ENCODE data around the gene WDR82.

Gene WDR82

DNA sequence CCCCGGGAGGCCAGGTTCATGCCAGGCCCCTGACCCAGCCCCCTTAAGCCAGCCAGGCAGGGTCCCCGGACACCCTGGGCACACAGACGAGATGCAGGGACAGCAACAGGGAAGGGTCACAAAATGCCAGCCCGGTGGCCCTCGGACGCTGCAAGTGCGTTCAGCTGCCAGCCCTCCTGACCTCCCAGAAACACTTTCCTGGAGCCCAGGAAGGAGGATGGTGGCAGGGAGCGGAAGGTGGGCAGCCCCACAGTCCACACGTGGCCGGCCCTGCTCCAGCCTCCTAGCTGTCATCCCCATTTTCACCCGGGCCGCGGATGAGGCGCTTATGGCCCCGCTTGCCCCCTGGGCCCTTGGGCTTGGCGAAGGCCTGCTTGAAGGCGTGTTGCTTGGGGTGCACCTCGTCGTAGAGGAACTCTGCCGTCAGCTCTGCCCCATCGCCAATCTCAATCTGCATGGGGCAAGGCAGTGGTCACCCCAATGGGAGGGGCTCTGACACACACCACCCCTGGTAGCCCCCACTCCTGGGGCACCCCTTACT, 49.6 kb downstream of the WDR82 start:
- no peak for ATAC-seq
- TF ChIP-seq CSDC2 (CRISPR knock-in tag; IDR thresholded peaks at IDR 0.05) (no peak), GLIS3 (CRISPR knock-in tag; IDR thresholded peaks at IDR 0.05) (no peak), SNAI2 (CRISPR knock-in tag; IDR thresholded peaks at IDR 0.05) (no peak), ZC3H10 (CRISPR knock-in tag; IDR thresholded peaks at IDR 0.05) (no peak), RARB (CRISPR knock-in tag; IDR thresholded peaks at IDR 0.05) (no peak), ESRRG (CRISPR knock-in tag; IDR thresholded peaks at IDR 0.05) (no peak), ZNF8 (CRISPR knock-in tag; IDR thresholded peaks at IDR 0.05) (no peak), ZNF565 (CRISPR knock-in tag; conservative IDR thresholded peaks at IDR 0.05; ENCODE audit: low read depth) (no peak), BACH2 (CRISPR knock-in tag; IDR thresholded peaks at IDR 0.05; ENCODE audit: borderline replicate concordance) (no peak), ZFP30 (CRISPR knock-in tag; IDR thresholded peaks at IDR 0.05) (no peak), ISL1 (CRISPR knock-in tag; IDR thresholded peaks at IDR 0.05) (no peak), ARNTL (CRISPR knock-in tag; IDR thresholded peaks at IDR 0.05; ENCODE audit: borderline replicate concordance, low read depth) (no peak)
- TF ChIP-seq, protein P1, sequence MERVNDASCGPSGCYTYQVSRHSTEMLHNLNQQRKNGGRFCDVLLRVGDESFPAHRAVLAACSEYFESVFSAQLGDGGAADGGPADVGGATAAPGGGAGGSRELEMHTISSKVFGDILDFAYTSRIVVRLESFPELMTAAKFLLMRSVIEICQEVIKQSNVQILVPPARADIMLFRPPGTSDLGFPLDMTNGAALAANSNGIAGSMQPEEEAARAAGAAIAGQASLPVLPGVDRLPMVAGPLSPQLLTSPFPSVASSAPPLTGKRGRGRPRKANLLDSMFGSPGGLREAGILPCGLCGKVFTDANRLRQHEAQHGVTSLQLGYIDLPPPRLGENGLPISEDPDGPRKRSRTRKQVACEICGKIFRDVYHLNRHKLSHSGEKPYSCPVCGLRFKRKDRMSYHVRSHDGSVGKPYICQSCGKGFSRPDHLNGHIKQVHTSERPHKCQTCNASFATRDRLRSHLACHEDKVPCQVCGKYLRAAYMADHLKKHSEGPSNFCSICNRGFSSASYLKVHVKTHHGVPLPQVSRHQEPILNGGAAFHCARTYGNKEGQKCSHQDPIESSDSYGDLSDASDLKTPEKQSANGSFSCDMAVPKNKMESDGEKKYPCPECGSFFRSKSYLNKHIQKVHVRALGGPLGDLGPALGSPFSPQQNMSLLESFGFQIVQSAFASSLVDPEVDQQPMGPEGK (CRISPR knock-in tag; IDR thresholded peaks at IDR 0.05; ENCODE audit: borderline replicate concordance): no peak
- TF ChIP-seq, protein P2, sequence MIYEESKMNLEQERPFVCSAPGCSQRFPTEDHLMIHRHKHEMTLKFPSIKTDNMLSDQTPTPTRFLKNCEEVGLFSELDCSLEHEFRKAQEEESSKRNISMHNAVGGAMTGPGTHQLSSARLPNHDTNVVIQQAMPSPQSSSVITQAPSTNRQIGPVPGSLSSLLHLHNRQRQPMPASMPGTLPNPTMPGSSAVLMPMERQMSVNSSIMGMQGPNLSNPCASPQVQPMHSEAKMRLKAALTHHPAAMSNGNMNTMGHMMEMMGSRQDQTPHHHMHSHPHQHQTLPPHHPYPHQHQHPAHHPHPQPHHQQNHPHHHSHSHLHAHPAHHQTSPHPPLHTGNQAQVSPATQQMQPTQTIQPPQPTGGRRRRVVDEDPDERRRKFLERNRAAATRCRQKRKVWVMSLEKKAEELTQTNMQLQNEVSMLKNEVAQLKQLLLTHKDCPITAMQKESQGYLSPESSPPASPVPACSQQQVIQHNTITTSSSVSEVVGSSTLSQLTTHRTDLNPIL (CRISPR knock-in tag; IDR thresholded peaks at IDR 0.05; ENCODE audit: low read depth): no peak
- TF ChIP-seq, protein P3, sequence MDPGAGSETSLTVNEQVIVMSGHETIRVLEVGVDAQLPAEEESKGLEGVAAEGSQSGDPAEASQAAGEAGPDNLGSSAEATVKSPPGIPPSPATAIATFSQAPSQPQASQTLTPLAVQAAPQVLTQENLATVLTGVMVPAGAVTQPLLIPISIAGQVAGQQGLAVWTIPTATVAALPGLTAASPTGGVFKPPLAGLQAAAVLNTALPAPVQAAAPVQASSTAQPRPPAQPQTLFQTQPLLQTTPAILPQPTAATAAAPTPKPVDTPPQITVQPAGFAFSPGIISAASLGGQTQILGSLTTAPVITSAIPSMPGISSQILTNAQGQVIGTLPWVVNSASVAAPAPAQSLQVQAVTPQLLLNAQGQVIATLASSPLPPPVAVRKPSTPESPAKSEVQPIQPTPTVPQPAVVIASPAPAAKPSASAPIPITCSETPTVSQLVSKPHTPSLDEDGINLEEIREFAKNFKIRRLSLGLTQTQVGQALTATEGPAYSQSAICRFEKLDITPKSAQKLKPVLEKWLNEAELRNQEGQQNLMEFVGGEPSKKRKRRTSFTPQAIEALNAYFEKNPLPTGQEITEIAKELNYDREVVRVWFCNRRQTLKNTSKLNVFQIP (CRISPR knock-in tag; IDR thresholded peaks at IDR 0.05; ENCODE audit: borderline replicate concordance, low read depth): no peak

DNA sequence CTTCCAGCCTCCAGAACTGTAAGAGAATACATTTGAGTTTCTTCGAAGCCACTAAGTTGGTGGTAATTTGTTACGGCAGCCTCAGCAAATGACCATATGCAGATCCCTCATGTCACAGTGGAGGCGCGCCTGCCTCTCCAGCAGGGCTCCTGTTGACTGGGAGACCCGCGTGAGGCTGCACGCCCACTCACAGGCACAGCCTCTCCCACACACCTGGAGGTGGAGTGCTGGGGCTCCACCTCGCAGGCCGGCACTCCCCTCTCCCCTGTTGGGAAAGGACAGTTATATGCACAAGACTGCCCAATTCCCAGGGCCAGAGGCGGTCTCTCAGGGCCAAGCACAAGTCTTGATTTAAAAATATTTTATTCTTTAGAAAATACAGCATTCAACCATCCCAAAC, 50.2 kb downstream of the WDR82 start:
- no peak for ATAC-seq
- TF ChIP-seq ZFP30 (CRISPR knock-in tag; IDR thresholded peaks at IDR 0.05) (no peak), TCF4 (CRISPR knock-in tag; IDR thresholded peaks at IDR 0.05; ENCODE audit: borderline replicate concordance) (no peak), ZNF8 (CRISPR knock-in tag; IDR thresholded peaks at IDR 0.05) (no peak), PPARA (CRISPR knock-in tag; IDR thresholded peaks at IDR 0.05; ENCODE audit: borderline replicate concordance) (no peak), CSDC2 (CRISPR knock-in tag; IDR thresholded peaks at IDR 0.05) (no peak)
- TF ChIP-seq, protein P2 (CRISPR knock-in tag; IDR thresholded peaks at IDR 0.05; ENCODE audit: low read depth): no peak

DNA sequence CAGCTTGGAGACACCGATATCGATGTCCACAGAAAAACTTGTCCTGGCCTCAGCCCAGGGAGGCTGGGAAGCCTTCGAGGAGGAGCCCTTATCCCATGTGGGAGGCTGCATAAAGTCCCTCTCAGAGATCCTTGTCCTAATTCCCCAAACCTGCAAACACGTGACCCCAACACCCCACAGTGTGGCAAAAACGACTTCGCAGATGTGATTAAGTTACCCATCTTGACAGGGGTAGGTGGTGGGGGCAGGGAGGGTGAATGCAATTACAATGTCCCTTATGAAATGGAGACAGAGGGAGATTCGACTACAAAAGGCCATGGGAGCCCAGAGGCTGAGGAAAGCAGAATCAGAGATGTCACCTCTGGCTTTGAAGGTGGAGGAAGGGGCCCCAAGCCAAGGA, 50.7 kb downstream of the WDR82 start:
- ATAC-seq: no peak
- no peak for TF ChIP-seq ZFP3 (CRISPR knock-in tag; IDR thresholded peaks at IDR 0.05)
- no peak for TF ChIP-seq CSDC2 (CRISPR knock-in tag; IDR thresholded peaks at IDR 0.05)
- no peak for TF ChIP-seq ZNF70 (CRISPR knock-in tag; IDR thresholded peaks at IDR 0.05)
- TF ChIP-seq TCF4 (CRISPR knock-in tag; IDR thresholded peaks at IDR 0.05; ENCODE audit: borderline replicate concordance): no peak
- TF ChIP-seq, protein P2 (CRISPR knock-in tag; IDR thresholded peaks at IDR 0.05; ENCODE audit: low read depth): no peak
- TF ChIP-seq ZFP30 (CRISPR knock-in tag; IDR thresholded peaks at IDR 0.05): no peak
- TF ChIP-seq ARNTL (CRISPR knock-in tag; IDR thresholded peaks at IDR 0.05; ENCODE audit: borderline replicate concordance, low read depth): no peak
- no peak for TF ChIP-seq ZC3H10 (CRISPR knock-in tag; IDR thresholded peaks at IDR 0.05)
- no peak for TF ChIP-seq PPARA (CRISPR knock-in tag; IDR thresholded peaks at IDR 0.05; ENCODE audit: borderline replicate concordance)
- TF ChIP-seq, protein P3 (CRISPR knock-in tag; IDR thresholded peaks at IDR 0.05; ENCODE audit: borderline replicate concordance, low read depth): no peak
- no peak for TF ChIP-seq OSR1 (CRISPR knock-in tag; IDR thresholded peaks at IDR 0.05)
- TF ChIP-seq, protein P4, sequence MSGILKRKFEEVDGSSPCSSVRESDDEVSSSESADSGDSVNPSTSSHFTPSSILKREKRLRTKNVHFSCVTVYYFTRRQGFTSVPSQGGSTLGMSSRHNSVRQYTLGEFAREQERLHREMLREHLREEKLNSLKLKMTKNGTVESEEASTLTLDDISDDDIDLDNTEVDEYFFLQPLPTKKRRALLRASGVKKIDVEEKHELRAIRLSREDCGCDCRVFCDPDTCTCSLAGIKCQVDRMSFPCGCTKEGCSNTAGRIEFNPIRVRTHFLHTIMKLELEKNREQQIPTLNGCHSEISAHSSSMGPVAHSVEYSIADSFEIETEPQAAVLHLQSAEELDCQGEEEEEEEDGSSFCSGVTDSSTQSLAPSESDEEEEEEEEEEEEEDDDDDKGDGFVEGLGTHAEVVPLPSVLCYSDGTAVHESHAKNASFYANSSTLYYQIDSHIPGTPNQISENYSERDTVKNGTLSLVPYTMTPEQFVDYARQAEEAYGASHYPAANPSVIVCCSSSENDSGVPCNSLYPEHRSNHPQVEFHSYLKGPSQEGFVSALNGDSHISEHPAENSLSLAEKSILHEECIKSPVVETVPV (CRISPR knock-in tag; IDR thresholded peaks at IDR 0.05): no peak
- TF ChIP-seq ZNF8 (CRISPR knock-in tag; IDR thresholded peaks at IDR 0.05): no peak
- TF ChIP-seq TOX (CRISPR knock-in tag; IDR thresholded peaks at IDR 0.05; ENCODE audit: borderline replicate concordance): no peak
- no peak for TF ChIP-seq ISL1 (CRISPR knock-in tag; IDR thresholded peaks at IDR 0.05)
- no peak for TF ChIP-seq ZNF565 (CRISPR knock-in tag; conservative IDR thresholded peaks at IDR 0.05; ENCODE audit: low read depth)
